Fibroblast of the aortic adventitia (primary cell): Measurements from ENCODE around the gene SPRING1. TPM values are rescaled to one million over a fixed set of nuclear protein-coding genes. Genes with fewer than 3 reads are reported as not detected.

Experiments used
- DNase-seq: peaks from one replicate; pipeline ENCODE4 v3.0.0-alpha.2; 2010; ENCODE audit warnings: low read depth
- H3K4me3 ChIP-seq: 2 replicates; pipeline ENCODE4 v1.5.1; 2011; ENCODE audit warnings: low read depth, mild to moderate bottlenecking, control low read depth, low read length, moderate library complexity
- CTCF ChIP-seq: IDR thresholded peaks from 2 replicates; pipeline ENCODE4 v1.5.1; 2011; ENCODE audit warnings: mild to moderate bottlenecking, low read length, control low read depth, inconsistent platforms; ENCODE audit not compliant: insufficient read depth
- total RNA-seq: library from RNA; depleted of rRNA; stranded (reverse); fragments of >200 nt; gene quantifications from 2 replicates; pipeline ENCODE4 v1.2.3, GENCODE V29; 2012; ENCODE audit warnings: low replicate concordance

The SPRING1 gene
- 7.0 and 24.4 TPM in 2 replicates for total RNA-seq

GRCh38 chr12:116737774-116738657, at the start of gene SPRING1, which contains the start of gene RNFT2:
TSS of gene SPRING1 (minus strand) at chr12:116738069. CDS start at chr12:116737900, 169 bp downstream.
TSS of gene RNFT2 (plus strand) at chr12:116738315. CDS start at chr12:116740498, 2,183 bp downstream.
- H3K4me3 ChIP-seq, result peak within 1 kb of the TSS; percentile 95
- peak; percentile 99 for DNase-seq
- TF ChIP-seq CTCF, result no peak

GRCh38 chr12:116784238-116784612, 46.4 kb upstream of the SPRING1 start:
- no peak overlapping the region for H3K4me3 ChIP-seq
- no peak for TF ChIP-seq CTCF
- no peak for DNase-seq

- TF ChIP-seq CTCF, result no peak
- DNase-seq, result no peak
- H3K4me3 ChIP-seq, result no peak overlapping the region
Measured at GRCh38 chr12:116783525-116784237, 45.8 kb upstream of the SPRING1 start.

- H3K4me3 ChIP-seq, result no peak overlapping the region
- DNase-seq, result no peak
- TF ChIP-seq CTCF, result no peak
Measured at GRCh38 chr12:116780942-116781341, 43.1 kb upstream of the SPRING1 start.

GRCh38 chr12:116779597-116779996, 41.7 kb upstream of the SPRING1 start:
- DNase-seq, result no peak
- TF ChIP-seq CTCF, result no peak

GRCh38 chr12:116777245-116777644, 39.4 kb upstream of the SPRING1 start:
- H3K4me3 ChIP-seq, result no peak overlapping the region
- no peak for DNase-seq
- no peak for TF ChIP-seq CTCF

More at GRCh38 chr12:116779597-116779996, 41.7 kb upstream of the SPRING1 start:
- no peak overlapping the region for H3K4me3 ChIP-seq
